ENCODE data around the gene IFNGR2.

- TF ChIP-seq FOSL2 (IDR thresholded peaks at IDR 0.05; ENCODE audit: borderline replicate concordance, low read depth) (no peak), EP300 (IDR thresholded peaks at IDR 0.05; ENCODE audit: borderline replicate concordance in 1 of 2, low read depth in 1 of 2, low read length in 1 of 2) (no peak), CTCF (IDR thresholded peaks at IDR 0.05) (no peak), SMC3 (IDR thresholded peaks at IDR 0.05; ENCODE audit: low read depth, low read length) (no peak)
Measured at GRCh38 chr21:33362044-33362555, 41.1 kb upstream of the IFNGR2 start.
